ENCODE data around the gene ADORA1. TPM values are rescaled to one million over a fixed set of nuclear protein-coding genes. Genes with fewer than 3 reads are reported as not detected.

The ADORA1 gene
- polyA plus RNA-seq, 3 donors, result 0.13 to 1.1 TPM; not detected in 1

DNA sequence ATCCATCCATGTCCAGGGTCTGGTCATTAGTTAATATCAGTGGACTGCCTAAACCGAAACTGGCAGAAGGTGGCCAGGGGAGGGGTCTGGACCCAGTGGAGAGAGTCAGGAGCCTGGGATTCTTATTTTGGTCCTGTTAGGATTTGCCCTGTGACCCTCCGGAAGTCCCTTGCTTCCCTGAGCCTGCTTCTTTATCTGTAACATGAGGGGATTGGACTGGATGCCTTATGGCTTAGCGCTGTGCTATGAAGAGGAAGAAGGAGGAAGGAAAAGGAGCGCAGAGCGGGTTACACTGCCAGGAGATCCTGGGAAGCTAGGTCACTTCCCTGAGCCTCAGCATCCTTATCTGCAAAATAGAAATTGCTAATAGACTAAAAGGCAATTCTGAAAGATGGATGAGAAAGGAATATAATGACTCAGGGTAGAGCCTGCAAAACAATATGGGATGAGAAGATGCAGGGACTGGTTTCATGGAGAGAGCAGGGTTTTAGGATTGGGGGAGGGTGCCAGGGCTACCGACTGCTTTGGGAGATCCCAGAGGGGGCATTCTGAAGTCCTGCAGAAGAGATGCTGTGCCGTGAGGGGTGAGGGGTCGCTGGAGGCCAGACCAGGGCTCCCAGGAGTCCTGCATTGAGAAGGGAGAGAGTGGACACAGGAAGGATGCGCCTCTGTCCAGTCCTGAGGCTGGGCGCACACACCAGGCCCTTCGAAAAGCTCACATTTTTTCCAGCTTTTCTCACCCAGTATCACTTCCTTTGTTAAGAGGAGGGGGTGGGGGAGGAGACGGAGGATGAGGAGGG, 460 bp upstream of the ADORA1 start:
- Histone ChIP-seq H3K4me1 (ENCODE audit: control insufficient read depth in 1 of 2, insufficient read depth in 2 of 2, low read length in 2 of 2) (peaks cover 54 to 57% of the 10 kb centered on the region in 2 donors), H4K20me1 (ENCODE audit: insufficient read depth, low read length) (no peaks in the 10 kb centered on the region), H3K9me3 (replicated peaks in 1 of 2; ENCODE audit: control insufficient read depth in 1 of 2, insufficient read depth in 1 of 2, low read length in 2 of 2) (peaks cover 0 to 9% of the 10 kb centered on the region in 2 donors), H3K4me3 (replicated peaks in 1 of 3; ENCODE audit: low read depth in 2 of 3, low read length in 3 of 3) (no peak overlapping the region), H3K27me3 (ENCODE audit: control insufficient read depth in 2 of 2, insufficient read depth in 2 of 2, low read length in 2 of 2) (peaks cover 43 to 68% of the 10 kb centered on the region in 2 donors), H3K4me2 (replicated peaks; ENCODE audit: extremely low read depth, low read length, poor library complexity, severe bottlenecking) (peak overlapping the region; percentile 6), H3K36me3 (replicated peaks in 1 of 2; ENCODE audit: control insufficient read depth in 1 of 2, insufficient read depth in 2 of 2, low read length in 2 of 2) (no peaks in the 10 kb centered on the region), H2AFZ (ENCODE audit: insufficient read depth, low read depth, low read length, poor library complexity, severe bottlenecking) (no peak overlapping the region), H3K79me2 (ENCODE audit: insufficient read depth, low read length) (no peaks in the 10 kb centered on the region), H3K9ac (ENCODE audit: insufficient read depth, low read length, poor library complexity, severe bottlenecking) (no peak overlapping the region), H3K27ac (ENCODE audit: low read depth in 1 of 2, low read length in 2 of 2) (no peak overlapping the region)
- Mint-ChIP-seq H3K4me3 (peak overlapping the region; percentile 42 to 87), H3K4me1 (peaks cover 54% of the 10 kb centered on the region), H3K36me3 (peaks cover 0 to 8% of the 10 kb centered on the region in 2 donors), H3K27ac (no peak overlapping the region), H3K9me3 (peaks cover 0 to 12% (median 2%) of the 10 kb centered on the region in 7 donors), H3K27me3 (ENCODE audit: low read depth in 3 of 3) (peaks cover 52 to 81% (median 79%) of the 10 kb centered on the region in 3 donors)
- no peak for DNase-seq
- TF ChIP-seq, protein P1, sequence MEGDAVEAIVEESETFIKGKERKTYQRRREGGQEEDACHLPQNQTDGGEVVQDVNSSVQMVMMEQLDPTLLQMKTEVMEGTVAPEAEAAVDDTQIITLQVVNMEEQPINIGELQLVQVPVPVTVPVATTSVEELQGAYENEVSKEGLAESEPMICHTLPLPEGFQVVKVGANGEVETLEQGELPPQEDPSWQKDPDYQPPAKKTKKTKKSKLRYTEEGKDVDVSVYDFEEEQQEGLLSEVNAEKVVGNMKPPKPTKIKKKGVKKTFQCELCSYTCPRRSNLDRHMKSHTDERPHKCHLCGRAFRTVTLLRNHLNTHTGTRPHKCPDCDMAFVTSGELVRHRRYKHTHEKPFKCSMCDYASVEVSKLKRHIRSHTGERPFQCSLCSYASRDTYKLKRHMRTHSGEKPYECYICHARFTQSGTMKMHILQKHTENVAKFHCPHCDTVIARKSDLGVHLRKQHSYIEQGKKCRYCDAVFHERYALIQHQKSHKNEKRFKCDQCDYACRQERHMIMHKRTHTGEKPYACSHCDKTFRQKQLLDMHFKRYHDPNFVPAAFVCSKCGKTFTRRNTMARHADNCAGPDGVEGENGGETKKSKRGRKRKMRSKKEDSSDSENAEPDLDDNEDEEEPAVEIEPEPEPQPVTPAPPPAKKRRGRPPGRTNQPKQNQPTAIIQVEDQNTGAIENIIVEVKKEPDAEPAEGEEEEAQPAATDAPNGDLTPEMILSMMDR (IDR thresholded peaks at IDR 0.05), result no peak
- intact Hi-C loops (cut with micrococcal nuclease), result loop anchor here (5.0 to 10.0 kb wide), 2 partner anchors 50 to 82 kb away; partner anchors contain the start of gene MYBPH (in 1 of the 2)
- WGBS (ENCODE audit: insufficient coverage), result 17% methylated on average over 6 of the region's 12 CpGs

DNA sequence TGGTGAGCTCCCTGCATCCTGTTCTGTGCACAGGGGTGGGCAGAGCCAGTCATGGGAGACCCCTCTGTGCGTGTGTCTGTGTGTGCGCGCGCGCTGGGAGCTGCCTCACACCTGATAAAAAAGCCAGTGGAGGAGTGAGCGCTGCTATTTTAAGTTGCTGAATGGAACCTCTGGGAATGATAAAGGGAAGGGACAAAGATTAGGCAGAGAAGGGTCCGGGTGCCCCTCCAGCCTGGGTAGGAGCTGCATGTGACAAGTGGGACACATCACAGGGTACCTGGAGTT, 847 bp downstream of the ADORA1 start:
- TF ChIP-seq, protein P1 (IDR thresholded peaks at IDR 0.05), result no peak
- no peaks in the 10 kb centered on the region for H3K36me3 ChIP-seq (replicated peaks in 1 of 2; ENCODE audit: control insufficient read depth in 1 of 2, insufficient read depth in 2 of 2, low read length in 2 of 2)
- Mint-ChIP-seq H3K9me3 (peaks cover 0 to 10% (median 2%) of the 10 kb centered on the region in 7 donors), H3K36me3 (peaks cover 0 to 7% of the 10 kb centered on the region in 2 donors), H3K27ac (no peak overlapping the region), H3K4me3 (peak overlapping the region; percentile 67 to 87), H3K4me1 (peaks cover 55% of the 10 kb centered on the region), H3K27me3 (ENCODE audit: low read depth in 3 of 3) (peaks cover 51 to 78% (median 77%) of the 10 kb centered on the region in 3 donors)
- no peak for DNase-seq
- H3K9ac ChIP-seq (ENCODE audit: insufficient read depth, low read length, poor library complexity, severe bottlenecking), result no peak overlapping the region
- peaks cover 54 to 57% of the 10 kb centered on the region in 2 donors for H3K4me1 ChIP-seq (ENCODE audit: control insufficient read depth in 1 of 2, insufficient read depth in 2 of 2, low read length in 2 of 2)
- 28% methylated on average over 7 of the region's 7 CpGs for WGBS (ENCODE audit: insufficient coverage)
- H3K27ac ChIP-seq (ENCODE audit: low read depth in 1 of 2, low read length in 2 of 2), result no peak overlapping the region
- no peaks in the 10 kb centered on the region for H3K79me2 ChIP-seq (ENCODE audit: insufficient read depth, low read length)
- H2AFZ ChIP-seq (ENCODE audit: insufficient read depth, low read depth, low read length, poor library complexity, severe bottlenecking), result no peak overlapping the region
- H3K9me3 ChIP-seq (replicated peaks in 1 of 2; ENCODE audit: control insufficient read depth in 1 of 2, insufficient read depth in 1 of 2, low read length in 2 of 2), result peaks cover 0 to 9% of the 10 kb centered on the region in 2 donors
- H3K27me3 ChIP-seq (ENCODE audit: control insufficient read depth in 2 of 2, insufficient read depth in 2 of 2, low read length in 2 of 2), result peaks cover 39 to 65% of the 10 kb centered on the region in 2 donors
- no peaks in the 10 kb centered on the region for H4K20me1 ChIP-seq (ENCODE audit: insufficient read depth, low read length)
- peak overlapping the region in 1 of 3 experiments; percentile 14 for H3K4me3 ChIP-seq (replicated peaks in 1 of 3; ENCODE audit: low read depth in 2 of 3, low read length in 3 of 3)
- intact Hi-C loops (cut with micrococcal nuclease), result loop anchor here (5.0 to 10.0 kb wide), 2 partner anchors 49 to 84 kb away; partner anchors contain the start of gene MYBPH (in 1 of the 2)
- no peak overlapping the region for H3K4me2 ChIP-seq (replicated peaks; ENCODE audit: extremely low read depth, low read length, poor library complexity, severe bottlenecking)

Data from CD14-positive monocyte (primary cell).